ENCODE results near the gene FOXD2.

GRCh38 chr1:47418122-47418521 lies 19.7 kb upstream of the FOXD2 start:
- TF ChIP-seq EZH2 (IDR thresholded peaks at IDR 0.05; ENCODE audit: borderline replicate concordance, insufficient read depth, low read depth, low read length, poor library complexity, severe bottlenecking) (no peak), CTCF (IDR thresholded peaks at IDR 0.05) (no peak)
